ENCODE measurements around the gene AMACR.

The AMACR gene

DNA sequence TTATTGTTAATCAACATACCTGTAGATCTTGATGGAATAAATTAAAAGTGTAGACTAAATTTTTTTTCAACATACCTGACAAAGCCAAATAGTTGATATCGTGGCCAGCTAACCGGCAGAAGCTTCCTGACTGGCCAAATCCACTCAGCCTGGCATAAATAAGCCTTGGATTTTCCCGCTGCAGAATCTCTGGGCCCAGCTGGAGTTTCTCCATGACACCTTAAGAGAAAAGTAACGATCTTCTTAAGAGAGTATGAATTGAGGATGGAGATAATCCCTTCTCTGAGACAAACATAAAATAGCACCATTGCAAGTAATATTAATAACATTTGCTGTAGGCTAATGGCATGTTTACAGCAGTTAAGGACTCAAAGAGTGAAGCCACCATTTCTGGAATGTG is 2.2 kb downstream of the AMACR start:
- ATAC-seq = no peak

DNA sequence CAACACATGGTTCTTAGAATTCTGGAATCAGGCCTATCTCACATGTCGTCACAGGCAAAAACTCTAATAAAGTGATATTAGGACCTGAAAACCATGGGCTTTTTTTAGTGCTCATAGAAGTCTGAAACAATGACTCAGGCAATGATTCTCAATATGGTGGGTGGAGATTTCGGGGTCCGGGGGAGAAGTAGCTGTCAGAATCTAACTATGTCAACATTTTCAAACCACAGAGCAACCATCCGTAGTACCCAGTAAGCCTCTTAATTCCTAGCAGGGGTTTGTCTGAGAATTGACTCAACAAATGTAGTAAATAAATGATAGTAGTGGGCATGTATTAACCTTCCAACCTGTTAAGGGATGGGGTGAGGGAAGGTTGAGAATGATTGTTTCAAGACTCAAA is 2.6 kb downstream of the AMACR start:
- no peak for ATAC-seq

DNA sequence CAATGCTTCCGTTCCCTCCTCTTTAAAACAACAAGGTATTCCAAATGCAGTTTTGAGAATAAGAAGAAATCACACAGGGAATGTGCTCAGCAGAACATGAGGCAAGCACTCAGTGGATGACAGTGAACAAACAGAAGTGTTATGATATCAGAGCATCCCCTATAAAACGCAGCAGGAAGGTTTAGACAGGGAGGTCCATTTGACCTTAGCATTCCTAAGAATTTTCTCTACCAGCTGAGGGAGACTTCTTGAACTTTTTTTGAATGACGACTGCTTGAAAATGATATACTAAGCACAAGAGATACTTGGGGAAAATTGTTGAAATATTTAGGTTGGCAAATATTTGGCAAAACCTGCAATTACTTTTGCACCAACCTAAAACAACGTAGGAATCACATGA is 3.9 kb downstream of the AMACR start:
- no peak for ATAC-seq

DNA sequence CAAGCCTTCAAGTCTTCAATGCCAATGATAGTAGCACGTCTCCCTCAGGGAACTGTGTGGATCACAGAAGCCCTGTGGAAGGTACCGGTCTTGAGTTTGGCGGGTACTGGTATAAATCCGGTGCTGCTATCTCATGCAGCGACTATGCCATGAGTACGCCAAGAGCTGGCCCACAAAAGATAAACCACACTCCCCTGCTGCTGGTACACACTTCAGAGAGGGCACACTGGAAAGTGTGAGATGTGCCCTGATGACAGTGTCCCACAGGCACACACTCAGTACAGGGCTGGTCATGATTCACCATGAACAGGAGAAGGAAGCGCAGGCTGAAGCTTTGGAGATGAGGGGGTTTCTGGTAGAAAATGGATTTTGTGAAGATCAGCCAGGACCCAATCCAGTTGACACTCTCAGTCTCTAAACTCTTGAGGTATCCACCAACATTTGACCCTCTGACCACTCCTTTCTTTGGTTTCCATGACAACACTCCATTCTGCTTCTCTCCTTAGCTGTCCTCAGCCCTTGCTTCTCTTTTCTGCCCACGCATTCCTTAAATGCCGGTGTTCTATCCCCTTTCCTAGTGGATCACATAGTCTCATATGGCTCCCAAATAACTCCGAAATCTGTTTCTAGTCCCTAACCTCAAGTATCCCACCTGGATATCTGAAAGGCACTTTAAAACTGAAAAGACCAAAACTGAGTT is 5.1 kb downstream of the AMACR start:
- ATAC-seq = no peak

DNA sequence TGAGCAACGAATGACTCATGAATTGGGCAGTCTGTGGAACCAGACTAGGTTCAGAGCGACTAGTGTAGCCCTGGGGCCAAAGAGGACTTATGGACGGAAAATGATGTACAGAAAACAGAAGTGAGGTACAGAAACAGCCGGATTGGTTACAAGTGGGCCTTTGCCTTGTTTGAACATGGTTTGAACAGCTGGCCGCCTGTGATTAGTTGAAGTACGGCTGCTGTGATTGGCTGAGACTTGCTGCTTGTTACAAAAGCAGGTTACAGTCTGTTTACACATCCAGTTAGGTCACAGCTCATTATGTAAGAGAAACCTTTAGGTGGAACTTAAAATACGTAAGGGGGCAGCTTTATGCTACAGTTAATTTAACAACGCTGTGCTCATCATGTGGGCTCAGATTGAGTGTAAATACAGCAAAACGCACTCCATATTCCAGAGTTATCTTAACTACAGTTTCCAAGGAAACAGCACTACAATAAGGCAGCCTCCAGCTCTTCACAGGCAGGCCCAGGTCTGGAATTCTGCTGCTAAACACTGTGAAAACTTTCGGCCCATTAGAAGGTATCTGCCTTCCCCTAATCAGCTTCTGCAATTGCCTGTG is 6.5 kb downstream of the AMACR start:
- no peak for ATAC-seq

DNA sequence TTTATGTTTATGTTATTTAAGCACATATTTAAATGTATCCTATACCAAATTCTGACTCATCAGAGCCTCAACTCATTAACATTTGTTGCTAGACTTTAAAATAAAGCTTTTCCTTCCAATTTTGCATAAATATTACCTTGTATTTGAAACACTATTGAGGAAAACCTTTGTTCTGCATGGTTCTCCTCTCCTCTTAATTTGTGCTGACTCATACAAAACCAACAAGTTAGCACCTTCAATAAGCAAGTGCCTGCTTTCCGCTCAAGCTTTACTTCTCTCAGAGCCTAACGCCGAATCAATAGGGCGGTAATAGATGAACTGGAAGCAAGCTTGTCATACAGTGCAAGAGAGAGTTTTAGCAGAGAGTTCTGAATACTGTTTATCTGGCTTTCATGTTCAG is 7.9 kb downstream of the AMACR start:
- ATAC-seq = no peak

DNA sequence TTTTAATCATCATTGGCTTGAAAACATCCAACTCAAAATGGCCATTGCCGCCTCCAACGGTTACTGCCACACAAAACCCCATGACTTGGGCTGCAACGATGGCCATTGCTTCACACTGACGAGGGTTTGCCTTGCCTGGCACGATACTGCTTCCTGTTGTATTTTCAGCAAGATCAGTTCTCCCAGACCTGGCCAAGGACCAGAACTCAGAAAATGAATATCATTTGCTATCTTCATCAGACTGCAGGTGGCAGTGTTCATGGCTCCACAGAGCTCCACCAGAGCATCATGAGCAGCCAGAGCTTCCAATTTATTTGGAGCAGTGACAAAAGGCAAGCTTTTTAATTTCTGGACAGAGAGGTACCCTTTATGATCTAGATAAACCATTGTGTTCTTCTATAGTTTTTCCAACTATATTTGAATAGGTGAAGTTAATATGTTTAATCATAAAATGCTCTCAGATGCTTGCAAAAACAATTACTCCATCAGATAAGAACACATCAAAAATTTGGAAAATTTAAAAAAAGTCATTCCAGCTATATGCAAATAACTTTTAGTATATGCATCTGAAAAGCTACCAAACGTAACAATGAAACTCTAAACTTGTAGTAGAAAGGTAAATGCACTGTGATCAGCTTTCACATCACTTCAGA is 10.4 kb downstream of the AMACR start:
- ATAC-seq = peak in 1 of 2 donors; percentile 20

DNA sequence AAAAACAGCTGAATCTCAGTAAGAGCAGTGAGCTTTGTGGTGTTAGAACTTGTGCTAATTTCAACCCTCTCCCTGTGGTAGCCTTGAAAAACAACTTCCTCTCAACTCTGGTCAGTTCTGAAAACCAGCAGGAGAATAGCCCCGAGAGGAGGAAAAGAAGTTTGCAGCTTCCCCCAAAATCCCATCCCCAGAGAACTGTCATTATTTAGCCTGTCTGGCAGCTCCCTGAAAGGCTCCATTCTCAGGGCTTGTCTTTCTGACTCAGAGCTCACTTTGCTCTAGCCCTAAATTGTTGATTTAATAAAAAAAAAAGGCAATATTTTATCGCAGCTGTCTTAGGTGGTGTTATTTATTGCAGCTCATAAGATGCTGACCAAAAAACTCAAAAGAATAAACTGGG is 12.0 kb downstream of the AMACR start:
- no peak for ATAC-seq

DNA sequence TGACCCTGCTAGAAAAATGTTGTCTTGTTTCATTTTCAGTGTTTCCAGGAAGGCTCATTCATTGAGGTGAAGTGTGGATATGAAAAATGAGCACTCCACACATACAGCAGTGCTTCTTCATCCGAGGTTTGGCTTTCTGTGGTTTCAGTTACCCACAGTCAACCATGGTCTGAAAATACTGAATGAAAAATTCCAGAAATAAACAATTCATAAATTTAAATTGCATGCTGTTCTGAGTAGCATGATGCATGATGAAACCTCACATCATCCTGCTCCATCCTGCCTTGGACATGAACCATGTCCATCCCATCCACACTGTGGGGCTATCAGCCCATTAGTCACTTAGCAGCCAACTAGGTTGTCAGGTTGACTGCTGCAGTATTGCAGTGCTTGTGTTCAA is 13.0 kb downstream of the AMACR start:
- no peak for ATAC-seq

DNA sequence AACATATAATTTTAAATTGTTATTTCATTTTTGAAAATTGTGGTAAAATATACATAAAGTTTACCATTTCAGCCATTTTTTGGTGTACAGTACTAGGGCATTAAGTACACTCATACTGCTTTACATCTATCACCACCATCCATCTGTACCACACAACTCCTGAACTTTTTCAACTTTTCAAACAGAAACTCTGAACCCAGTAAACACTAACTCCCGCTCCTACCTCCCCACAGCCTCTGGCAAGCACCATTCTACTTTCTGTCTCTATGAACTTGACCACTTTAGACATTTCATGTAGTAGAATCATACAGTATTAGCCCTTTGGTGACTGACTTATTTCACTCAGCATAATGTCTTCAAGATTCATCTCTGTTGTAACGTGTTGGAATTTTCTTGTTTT is 15.0 kb downstream of the AMACR start:
- no peak for ATAC-seq

DNA sequence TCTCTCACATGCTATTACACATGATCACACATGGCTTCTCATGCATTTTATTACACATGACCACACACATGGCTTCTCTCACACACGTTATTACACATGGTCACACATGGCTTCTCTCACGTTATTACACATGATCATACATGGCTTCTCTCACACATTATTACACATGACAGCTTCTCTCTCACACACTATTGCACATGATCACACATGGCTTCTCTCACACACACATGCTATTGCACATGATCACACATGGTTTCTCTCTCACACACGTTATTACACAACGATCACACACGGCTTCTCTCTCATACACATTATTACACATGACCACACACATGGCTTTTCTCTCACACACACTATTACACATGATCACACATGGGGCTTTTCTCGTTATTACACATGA is 22.4 kb downstream of the AMACR start:
- ATAC-seq = no peak

DNA sequence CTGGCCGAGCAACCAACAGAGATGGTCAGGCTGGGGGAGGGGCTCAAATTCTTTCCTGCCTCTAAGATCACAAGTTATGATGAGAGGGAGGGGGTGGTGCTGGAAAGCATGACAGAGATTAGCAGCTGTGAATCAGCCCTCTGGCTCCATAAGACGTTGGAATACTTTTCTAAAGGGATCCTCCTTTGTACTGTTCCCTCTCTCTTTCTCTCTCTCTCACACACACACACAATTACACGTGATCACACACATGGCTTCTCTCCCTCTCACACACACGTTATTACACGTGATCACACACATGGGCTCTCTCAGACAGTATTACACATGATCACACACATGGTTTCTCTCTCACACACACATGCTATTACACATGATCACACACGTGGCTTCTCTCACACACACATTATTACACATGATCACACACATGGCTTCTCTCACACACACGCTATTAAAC is 23.2 kb downstream of the AMACR start, which contains the start of gene SLC45A2:
Gene SLC45A2, minus strand, starts transcription at position 23 of the 454 bp plus-strand sequence. CDS start 110 bp downstream, outside the sequence.
- ATAC-seq = no peak

DNA sequence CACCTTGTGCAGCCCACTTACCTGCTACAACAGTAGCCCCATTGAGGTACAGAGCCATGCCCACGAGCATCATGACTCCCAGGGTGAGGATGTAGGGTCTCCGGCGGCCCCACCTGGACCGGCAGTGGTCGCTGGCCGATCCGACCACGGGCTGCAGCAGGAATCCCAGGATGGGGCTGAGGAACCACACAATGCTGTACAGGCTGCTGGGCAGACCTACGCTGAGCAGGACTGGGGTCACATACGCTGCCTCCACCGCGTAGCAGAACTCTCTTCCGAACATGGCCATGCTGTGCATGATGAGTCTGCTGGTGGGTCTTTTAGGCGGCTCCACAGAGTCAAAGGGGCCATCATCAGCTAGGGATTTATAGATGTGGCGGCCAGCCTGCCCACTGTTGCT is 23.7 kb downstream of the AMACR start:
- no peak for ATAC-seq

DNA sequence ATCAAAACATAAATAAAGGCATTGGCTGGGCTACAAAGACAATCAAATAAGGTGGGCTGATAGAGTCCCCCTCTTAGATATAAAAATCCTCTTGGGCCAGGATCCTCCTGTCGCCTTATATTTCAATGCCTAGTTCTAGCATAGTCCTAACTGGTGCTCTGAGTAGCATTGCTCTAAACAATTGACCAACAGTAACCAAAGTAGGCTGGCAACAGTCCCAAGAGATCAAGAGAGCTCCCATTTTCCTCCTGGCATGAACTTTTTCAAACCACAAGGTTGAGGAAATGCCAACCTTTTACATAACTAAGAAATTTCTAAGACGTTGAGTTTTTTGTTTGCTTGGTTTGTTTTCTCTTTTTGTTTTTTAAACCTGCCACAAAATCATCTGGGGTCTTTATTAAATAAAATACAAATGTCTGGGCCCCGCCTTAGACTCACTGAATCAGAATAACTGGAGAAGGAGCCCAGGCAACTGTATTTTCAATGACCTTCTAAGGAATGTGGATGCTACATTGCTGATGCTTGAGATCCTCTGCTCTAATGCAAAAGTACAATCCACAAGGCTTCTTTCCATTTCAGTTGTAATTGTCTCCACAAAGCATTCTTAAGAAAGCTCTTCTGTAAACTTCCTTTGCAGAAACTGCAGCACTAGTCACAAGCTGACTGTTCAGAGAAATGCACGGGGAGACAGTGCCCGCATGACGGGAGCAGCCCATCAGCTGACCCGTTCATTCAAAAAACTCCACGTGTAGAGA is 26.3 kb downstream of the AMACR start:
- no peak for ATAC-seq

DNA sequence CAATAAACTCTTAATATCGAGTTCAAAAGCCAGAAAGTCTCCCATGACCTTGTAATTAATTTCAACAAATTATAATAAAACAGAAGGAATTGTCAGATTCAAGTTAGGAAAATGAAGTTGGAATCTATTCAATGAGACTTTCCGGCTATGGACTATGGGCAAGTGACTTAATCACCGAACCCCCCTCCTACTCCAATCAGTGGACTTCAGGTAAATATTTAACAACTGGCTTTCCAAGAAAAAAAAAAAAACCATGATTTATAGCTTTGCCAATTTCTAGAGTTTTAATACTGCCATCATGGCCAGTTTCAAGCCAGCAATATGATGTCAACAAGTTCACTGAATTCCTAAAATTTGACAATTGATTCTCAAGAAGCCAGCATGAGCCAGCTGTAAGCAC is 27.8 kb downstream of the AMACR start:
- ATAC-seq = no peak

DNA sequence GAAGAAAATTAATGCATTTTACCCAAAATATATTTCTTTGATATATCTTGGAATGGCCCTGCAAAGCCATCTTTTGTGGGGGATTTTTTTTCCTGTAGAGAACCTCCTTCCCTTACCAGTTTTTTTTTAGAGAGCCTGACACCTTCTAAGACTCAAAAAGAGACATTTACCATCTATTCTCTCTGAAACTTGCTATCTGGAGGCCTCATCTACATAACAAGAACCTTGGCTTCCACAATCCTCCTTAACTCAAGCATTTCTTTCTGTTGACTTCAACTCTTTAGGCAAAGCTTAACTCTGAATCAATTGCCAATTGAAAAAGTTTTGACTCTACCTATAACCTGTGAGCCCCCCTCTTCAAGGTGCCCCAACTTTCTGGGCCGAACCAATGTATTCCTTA is 29.5 kb downstream of the AMACR start:
- ATAC-seq = no peak

DNA sequence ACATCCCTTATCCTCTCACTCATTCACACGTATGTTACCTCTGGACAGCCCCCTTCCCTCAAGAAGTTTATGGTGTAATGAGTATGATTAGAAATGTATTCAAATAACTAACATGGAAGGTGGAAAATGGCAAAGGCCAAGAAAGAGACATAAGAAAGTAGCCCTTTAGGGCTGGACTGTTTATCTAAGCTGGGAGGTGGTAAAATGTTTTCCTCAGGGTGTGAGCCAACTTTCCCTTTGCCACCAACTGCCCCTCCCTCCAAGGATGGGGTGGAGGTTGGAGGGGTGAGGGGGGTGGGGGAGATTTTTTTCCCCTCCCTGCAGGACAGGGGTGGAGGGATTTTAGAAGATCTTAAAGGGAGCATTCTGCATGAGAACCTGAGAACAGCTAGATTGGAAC is 31.5 kb downstream of the AMACR start:
- no peak for ATAC-seq

DNA sequence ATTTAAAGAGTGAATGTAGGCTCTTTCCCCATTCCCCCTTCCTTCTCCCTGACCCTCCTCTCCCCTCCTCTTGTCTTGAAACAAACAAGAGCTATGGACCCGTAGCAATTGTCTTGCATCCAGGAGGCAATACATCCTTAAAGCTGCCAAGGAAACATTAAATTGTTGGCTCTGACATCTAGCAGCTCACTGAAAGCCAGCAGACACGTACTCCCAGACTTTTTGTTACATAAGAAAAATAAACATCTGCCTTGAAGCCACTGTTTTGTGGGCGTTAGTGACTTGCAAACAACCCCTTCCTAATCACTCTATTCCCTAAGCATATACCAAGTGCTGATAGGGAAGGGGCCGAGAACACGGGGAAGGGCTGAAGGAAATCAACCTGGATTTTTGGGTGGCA is 32.0 kb downstream of the AMACR start:
- no peak for ATAC-seq

DNA sequence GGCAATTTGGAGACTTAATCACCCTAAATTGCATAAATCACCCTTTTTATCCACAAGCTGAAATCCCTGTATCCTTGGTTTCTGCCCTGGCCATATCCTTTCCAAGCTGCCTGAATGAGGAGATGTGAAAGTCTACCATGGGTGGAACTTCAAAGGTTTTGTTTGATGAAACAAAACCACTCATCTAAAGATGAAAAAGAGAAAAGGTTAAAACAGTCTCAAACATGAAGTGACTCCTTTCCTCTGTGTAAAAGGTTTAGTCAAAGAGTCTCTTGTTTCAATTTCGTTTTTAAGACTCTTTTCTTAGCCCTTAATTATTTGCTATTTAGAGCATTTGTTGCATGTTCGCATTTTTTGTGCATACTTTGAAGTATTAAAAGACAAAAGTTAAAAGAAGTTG is 34.6 kb downstream of the AMACR start:
- ATAC-seq = peak; percentile 58 to 71

DNA sequence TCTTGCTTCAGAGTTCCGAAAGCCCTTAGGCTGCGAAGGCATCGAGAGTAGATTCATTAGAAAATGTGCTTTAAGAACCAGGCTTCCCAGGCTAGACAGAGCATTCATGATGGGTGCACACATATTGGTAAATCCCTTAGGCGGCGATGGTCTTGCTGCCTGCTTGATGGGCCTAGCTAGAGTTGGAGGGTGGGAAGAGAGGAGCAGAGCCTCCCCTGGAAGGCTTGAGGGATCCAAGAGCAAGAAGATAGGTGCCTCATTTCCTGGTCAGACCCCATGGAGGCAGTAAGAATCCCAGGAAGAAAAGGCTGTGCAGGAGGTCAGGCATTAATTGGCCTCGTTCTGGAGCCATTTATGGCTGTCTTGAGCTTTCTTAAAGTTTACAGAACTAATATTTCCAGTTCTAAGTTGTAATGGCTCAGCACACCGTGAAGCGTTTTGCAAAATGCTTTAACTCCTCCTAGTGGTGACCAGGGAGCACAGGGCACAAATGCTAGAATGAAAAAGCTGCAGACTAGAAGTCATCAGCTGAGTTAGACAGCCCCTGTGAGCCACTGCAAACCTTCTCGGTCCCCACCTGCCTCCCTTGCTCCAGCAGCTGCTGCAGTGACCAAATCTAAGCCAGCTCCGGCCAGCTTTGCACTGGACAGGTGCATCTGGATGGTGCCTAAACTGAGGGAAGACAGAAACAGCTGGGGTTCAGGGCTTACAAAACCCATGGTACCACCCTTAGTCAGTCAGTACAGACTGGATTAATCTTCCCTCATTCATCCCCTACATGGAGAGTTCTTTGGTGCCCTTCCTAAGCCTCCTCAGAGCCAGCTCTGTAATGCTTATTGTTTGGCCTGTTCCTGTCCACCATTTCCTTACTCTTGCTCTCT is 38.0 kb downstream of the AMACR start:
- ATAC-seq = no peak

DNA sequence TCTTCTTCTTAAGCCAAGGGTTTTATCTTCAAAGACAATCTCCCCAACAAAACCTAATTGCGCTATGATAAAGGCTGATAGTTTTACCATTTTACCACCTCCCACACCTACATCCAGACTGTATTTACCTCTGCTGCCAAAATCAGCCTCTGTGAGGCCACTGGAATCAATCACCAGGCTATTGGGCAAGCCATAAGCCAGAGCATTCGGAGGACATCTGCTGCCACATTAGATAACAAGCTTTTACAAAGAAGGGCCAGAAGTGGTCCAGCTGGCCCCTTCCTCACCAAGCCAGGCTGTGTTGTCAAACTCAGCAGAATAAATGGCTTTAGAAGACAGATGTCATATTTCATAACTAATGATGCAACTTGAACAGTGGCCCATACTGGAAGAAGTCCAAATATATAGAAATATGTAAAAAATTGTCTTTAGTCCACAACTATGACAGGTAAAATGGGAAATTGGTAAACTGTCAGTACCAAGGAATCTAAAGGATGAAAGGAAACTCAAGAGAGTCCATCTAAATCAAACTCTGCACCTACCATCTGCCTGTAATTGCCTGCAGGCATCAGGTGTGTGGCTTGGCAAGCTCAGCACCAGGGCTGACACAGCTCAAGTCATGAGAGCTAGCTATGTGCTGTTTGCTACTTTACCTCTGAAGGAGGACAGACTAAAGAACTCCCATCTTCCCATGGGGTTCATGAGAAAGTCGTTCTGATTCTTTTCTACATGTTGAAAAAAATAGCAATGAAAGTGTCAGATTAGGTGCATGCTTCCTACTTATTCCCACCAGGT is 39.4 kb downstream of the AMACR start:
- ATAC-seq = no peak

DNA sequence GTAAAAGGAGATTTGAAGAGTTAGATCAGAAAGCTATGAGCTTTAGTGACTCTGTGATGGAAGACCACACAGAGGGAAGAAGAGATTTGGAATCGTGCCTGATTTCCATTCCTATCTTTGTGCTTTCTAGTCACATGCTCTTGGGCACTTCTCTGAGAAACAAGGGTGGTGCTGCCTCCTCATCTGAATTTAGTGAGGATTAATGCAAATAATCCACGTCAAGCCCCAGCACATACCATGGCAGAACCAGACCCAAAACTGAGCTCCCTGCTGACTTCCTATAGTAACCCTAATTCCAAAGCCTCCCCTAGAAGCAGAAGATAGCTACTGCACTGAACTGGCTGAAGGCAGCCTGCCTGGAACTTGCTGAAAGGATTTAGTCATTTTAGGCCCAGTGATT is 41.0 kb downstream of the AMACR start:
- no peak for ATAC-seq

All from activated CD4-positive, CD25-positive, alpha-beta regulatory T cell treated with anti-CD3 and anti-CD28 coated beads, Interleukin-2, amount 50 U/mL, for 24 hours (primary cell).